PFSK-1 (cell line): ENCODE results near the gene SESN1.

ENCODE experiments used
- FOXP2 ChIP-seq: optimal IDR thresholded peaks from 2 replicates; pipeline ENCODE3; 2011; ENCODE audit warnings: borderline replicate concordance, control low read depth, inconsistent platforms; ENCODE audit not compliant: insufficient read depth; ENCODE audit errors: extremely low read length, extremely low read depth
- POLR2AphosphoS5 ChIP-seq: IDR thresholded peaks from 2 replicates; pipeline ENCODE4 v1.6.1; 2012; ENCODE audit warnings: low read depth, mild to moderate bottlenecking, control low read depth, low read length, moderate library complexity
- SIN3A ChIP-seq: IDR thresholded peaks from 2 replicates; pipeline ENCODE4 v1.6.1; 2012; ENCODE audit warnings: mild to moderate bottlenecking, low read length, moderate library complexity, borderline replicate concordance; ENCODE audit not compliant: insufficient read depth
- TAF1 ChIP-seq: IDR thresholded peaks from 2 replicates; pipeline ENCODE4 v1.6.1; 2012; ENCODE audit warnings: low read length, control low read depth, borderline replicate concordance; ENCODE audit not compliant: insufficient read depth
- TF ChIP-seq, protein P1 (sequence below), 2 experiments: IDR thresholded peaks; 2 replicates each; pipeline versions ENCODE4 v1.6.1 to v1.8.0; 2011 to 2012; ENCODE audit warnings: low read depth in 2 of 2, low read length in 2 of 2, control low read depth in 1 of 2, inconsistent platforms in 1 of 2, mild to moderate bottlenecking in 1 of 2, moderate library complexity in 1 of 2; ENCODE audit not compliant: insufficient read depth in 1 of 2

SESN1 gene

DNA sequence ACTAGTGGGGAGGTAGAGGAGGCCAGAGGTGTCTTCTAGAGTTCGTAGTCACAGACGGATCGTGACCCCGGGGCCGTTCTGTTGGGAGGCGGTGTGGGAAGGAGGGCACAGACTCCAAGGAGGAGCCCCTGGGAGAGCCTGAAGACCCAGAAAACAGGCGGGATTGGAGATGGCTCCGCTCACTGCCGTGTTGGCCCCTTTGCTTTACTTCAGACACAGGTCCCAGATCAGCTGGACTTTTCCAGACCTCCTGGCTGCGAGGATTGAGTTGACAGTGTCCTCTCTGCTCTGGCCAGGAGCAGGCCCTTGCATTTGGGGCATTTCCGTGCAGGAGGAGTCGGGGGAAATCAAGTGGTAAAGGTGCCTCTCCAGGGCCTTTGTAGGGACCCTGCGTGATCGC, 133.6 kb downstream of the SESN1 start:
- TF ChIP-seq POLR2AphosphoS5, result no peak
- no peak for TF ChIP-seq FOXP2
- no peak for TF ChIP-seq TAF1
- TF ChIP-seq, protein P1, sequence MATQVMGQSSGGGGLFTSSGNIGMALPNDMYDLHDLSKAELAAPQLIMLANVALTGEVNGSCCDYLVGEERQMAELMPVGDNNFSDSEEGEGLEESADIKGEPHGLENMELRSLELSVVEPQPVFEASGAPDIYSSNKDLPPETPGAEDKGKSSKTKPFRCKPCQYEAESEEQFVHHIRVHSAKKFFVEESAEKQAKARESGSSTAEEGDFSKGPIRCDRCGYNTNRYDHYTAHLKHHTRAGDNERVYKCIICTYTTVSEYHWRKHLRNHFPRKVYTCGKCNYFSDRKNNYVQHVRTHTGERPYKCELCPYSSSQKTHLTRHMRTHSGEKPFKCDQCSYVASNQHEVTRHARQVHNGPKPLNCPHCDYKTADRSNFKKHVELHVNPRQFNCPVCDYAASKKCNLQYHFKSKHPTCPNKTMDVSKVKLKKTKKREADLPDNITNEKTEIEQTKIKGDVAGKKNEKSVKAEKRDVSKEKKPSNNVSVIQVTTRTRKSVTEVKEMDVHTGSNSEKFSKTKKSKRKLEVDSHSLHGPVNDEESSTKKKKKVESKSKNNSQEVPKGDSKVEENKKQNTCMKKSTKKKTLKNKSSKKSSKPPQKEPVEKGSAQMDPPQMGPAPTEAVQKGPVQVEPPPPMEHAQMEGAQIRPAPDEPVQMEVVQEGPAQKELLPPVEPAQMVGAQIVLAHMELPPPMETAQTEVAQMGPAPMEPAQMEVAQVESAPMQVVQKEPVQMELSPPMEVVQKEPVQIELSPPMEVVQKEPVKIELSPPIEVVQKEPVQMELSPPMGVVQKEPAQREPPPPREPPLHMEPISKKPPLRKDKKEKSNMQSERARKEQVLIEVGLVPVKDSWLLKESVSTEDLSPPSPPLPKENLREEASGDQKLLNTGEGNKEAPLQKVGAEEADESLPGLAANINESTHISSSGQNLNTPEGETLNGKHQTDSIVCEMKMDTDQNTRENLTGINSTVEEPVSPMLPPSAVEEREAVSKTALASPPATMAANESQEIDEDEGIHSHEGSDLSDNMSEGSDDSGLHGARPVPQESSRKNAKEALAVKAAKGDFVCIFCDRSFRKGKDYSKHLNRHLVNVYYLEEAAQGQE (IDR thresholded peaks at IDR 0.05; ENCODE audit: insufficient read depth in 1 of 2, low read depth in 2 of 2, low read length in 2 of 2), result no peak
- TF ChIP-seq SIN3A, result no peak

GRCh38 chr6:108960601-108961000, 134.0 kb downstream of the SESN1 start:
- TF ChIP-seq SIN3A, result no peak
- TF ChIP-seq, protein P1 (IDR thresholded peaks at IDR 0.05; ENCODE audit: insufficient read depth in 1 of 2, low read depth in 2 of 2, low read length in 2 of 2), result no peak
- no peak for TF ChIP-seq FOXP2
- TF ChIP-seq POLR2AphosphoS5, result no peak
- no peak for TF ChIP-seq TAF1

DNA sequence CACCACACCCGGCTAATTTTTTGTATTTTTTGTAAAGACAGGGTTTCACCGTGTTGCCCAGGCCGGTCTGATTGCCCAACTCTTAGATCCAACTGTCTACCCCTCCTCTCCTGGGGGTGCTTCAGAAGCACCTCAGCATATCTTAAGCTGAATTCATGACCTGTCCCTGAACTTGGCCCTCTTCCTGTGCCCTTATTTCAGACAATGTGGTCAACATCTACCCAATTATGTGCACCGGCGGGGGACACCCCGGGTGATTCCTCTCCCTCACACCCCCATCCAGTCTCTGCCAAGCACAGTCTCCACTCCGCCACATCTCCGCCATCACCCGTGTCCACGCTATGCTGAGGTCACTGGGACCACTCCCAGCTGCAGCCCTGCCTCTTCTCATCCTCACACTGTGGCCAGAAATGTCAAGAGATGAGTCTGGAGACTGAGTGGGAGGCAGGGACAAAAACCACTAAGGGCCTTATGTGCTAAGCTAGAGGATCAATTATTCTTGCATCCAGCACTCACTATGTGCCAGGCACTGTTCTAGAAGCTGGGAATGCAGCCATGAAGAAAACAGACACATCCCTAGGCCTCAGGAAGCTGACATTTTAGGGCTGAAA, 134.6 kb downstream of the SESN1 start:
- TF ChIP-seq TAF1 (no peak), SIN3A (no peak), POLR2AphosphoS5 (no peak)

GRCh38 chr6:108958900-108959770, 135.5 kb downstream of the SESN1 start:
- TF ChIP-seq, protein P1 (IDR thresholded peaks at IDR 0.05; ENCODE audit: insufficient read depth in 1 of 2, low read depth in 2 of 2, low read length in 2 of 2), result no peak
- no peak for TF ChIP-seq POLR2AphosphoS5
- no peak for TF ChIP-seq TAF1
- TF ChIP-seq FOXP2, result no peak
- no peak for TF ChIP-seq SIN3A

GRCh38 chr6:108957221-108957620, 137.4 kb downstream of the SESN1 start:
- TF ChIP-seq FOXP2 (no peak), SIN3A (no peak), TAF1 (no peak), POLR2AphosphoS5 (no peak)
- TF ChIP-seq, protein P1 (IDR thresholded peaks at IDR 0.05; ENCODE audit: insufficient read depth in 1 of 2, low read depth in 2 of 2, low read length in 2 of 2), result no peak
